Nephron (organoid): Measurements from ENCODE around the gene CROCC2.
A peak's percentile ranks its signal among the peaks of the same experiment; 100 is the strongest.

Experiments used
- H3K27ac Mint-ChIP-seq, 3 experiments: 2 replicates each; pipeline ENCODE4 v1.8.0; 2020; ENCODE audit warnings: mixed read lengths in 3 of 3, mild to moderate bottlenecking in 2 of 3, moderate library complexity in 1 of 3
- H3K27me3 Mint-ChIP-seq: 2 replicates; pipeline ENCODE4 v1.8.0; 2021; ENCODE audit warnings: low read depth, mild to moderate bottlenecking, moderate library complexity, mixed read lengths
- H3K36me3 Mint-ChIP-seq: 2 replicates; pipeline ENCODE4 v1.8.0; 2020; ENCODE audit warnings: low read depth, mixed read lengths
- H3K4me1 Mint-ChIP-seq: 2 replicates; pipeline ENCODE4 v1.8.0; 2020; ENCODE audit warnings: mixed read lengths
- H3K4me3 Mint-ChIP-seq, 3 experiments: 2 replicates each; pipeline ENCODE4 v1.8.0; 2020; ENCODE audit warnings: mild to moderate bottlenecking in 3 of 3, mixed read lengths in 3 of 3, moderate library complexity in 2 of 3
- H3K9me3 Mint-ChIP-seq: 2 replicates; pipeline ENCODE4 v1.8.0; 2020; ENCODE audit warnings: mixed read lengths
- TF ChIP-seq, protein P1 (sequence below), 3 experiments: fragments of 200-600 bp; sonication (generic); IDR thresholded peaks; one replicate each; pipeline ENCODE4 v1.5.0; 2021; ENCODE audit warnings: antibody characterized with exemption in 3 of 3; ENCODE audit not compliant: unreplicated experiment in 3 of 3

The CROCC2 gene

DNA sequence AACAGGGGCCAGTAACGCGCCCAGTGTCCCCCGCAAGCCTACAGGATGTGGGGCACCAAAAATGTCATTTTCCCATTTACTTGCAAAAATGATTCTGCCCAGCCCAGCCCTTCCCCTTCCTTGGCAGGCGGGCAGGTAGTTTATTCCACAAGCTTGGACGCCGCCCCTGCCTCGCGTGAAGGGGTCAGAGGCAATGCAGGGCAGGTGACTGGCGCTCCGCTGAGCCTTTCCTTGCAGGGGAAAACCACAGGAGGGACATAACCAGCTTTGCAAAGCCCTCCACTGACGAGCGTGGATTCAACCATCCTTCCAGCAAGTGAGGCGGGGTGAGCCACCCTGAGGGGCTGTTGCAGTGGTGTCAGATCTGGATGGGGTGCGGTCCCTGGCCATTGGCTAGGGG, 15.4 kb upstream of the CROCC2 start:
- peaks cover 5% of the 10 kb centered on the region for H3K27me3 Mint-ChIP-seq
- H3K36me3 Mint-ChIP-seq = no peaks in the 10 kb centered on the region
- TF ChIP-seq, protein P1, sequence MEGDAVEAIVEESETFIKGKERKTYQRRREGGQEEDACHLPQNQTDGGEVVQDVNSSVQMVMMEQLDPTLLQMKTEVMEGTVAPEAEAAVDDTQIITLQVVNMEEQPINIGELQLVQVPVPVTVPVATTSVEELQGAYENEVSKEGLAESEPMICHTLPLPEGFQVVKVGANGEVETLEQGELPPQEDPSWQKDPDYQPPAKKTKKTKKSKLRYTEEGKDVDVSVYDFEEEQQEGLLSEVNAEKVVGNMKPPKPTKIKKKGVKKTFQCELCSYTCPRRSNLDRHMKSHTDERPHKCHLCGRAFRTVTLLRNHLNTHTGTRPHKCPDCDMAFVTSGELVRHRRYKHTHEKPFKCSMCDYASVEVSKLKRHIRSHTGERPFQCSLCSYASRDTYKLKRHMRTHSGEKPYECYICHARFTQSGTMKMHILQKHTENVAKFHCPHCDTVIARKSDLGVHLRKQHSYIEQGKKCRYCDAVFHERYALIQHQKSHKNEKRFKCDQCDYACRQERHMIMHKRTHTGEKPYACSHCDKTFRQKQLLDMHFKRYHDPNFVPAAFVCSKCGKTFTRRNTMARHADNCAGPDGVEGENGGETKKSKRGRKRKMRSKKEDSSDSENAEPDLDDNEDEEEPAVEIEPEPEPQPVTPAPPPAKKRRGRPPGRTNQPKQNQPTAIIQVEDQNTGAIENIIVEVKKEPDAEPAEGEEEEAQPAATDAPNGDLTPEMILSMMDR (IDR thresholded peaks at IDR 0.05; ENCODE audit: unreplicated experiment in 3 of 3) = no peak
- no peaks in the 10 kb centered on the region for H3K4me1 Mint-ChIP-seq
- H3K27ac Mint-ChIP-seq = no peak overlapping the region
- H3K4me3 Mint-ChIP-seq = no peak overlapping the region
- no peaks in the 10 kb centered on the region for H3K9me3 Mint-ChIP-seq

DNA sequence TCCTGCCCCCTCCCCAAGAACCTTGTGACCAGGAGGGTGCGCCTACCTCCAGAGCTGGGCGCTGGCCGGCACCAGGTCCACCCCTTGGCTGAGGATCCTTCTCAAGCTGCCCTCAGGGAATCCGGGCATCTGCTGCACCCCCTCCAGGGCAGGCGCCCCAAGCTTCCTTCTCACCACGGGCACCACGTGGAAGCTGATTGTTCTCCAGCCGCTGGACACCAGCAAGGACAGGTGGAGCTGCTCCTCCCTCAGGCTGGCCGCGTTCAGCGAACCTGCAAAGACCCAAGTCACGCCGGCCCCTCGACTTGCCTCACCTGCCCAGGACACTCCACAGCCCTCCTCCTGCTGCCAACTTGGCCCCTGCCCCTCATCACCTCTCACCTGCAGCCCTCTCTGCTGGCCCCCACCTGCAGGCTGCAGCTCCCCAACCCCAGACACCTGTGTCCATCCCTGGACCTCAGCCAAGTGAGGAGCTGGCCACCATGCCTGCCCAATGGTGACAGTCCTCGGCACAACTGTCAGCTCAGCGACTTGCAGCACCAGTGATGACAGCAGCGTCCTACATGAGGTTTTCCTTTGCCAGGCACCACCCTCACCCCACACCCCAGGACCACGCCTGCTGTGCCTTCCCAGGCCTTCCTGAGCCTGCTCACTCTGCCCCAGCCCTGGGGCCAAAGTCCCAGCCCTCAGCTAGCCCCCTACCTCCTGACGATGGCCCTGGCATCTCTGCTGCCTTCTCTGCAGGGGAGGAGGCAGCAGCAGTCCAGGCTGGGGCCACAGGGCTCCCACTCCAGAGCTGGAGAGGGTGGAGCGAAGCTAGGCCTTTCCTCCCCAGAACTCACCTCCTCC, 14.4 kb upstream of the CROCC2 start:
- Mint-ChIP-seq H3K9me3 (no peaks in the 10 kb centered on the region), H3K4me3 (no peak overlapping the region), H3K27ac (no peak overlapping the region), H3K27me3 (peaks cover 5% of the 10 kb centered on the region), H3K36me3 (no peaks in the 10 kb centered on the region), H3K4me1 (no peaks in the 10 kb centered on the region)
- TF ChIP-seq, protein P1 (IDR thresholded peaks at IDR 0.05; ENCODE audit: unreplicated experiment in 3 of 3) = no peak

DNA sequence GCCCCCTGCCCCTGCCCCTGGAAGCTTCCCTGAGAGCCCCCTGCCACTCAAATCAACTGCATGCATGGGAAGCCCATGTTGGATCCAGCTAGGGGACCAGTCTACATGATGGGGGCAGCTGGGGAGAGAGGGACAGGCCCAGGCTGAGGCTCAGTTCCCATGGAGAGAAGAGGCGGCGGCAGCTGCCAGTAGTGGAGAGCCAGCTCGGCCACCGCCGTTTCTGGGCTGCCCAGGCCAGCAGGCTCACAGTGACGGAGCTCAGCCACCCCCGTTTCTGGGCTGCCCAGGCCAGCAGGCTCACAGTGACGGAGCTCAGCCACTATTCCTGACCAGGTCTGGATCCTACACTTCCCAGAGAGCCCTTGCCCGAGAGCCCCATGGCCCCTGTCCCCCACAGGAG, 13.8 kb upstream of the CROCC2 start:
- TF ChIP-seq, protein P1 (IDR thresholded peaks at IDR 0.05; ENCODE audit: unreplicated experiment in 3 of 3) = no peak
- H3K27me3 Mint-ChIP-seq = peaks cover 6% of the 10 kb centered on the region
- H3K36me3 Mint-ChIP-seq = no peaks in the 10 kb centered on the region
- H3K9me3 Mint-ChIP-seq = no peaks in the 10 kb centered on the region
- H3K27ac Mint-ChIP-seq = no peak overlapping the region
- H3K4me3 Mint-ChIP-seq = no peak overlapping the region
- no peaks in the 10 kb centered on the region for H3K4me1 Mint-ChIP-seq

DNA sequence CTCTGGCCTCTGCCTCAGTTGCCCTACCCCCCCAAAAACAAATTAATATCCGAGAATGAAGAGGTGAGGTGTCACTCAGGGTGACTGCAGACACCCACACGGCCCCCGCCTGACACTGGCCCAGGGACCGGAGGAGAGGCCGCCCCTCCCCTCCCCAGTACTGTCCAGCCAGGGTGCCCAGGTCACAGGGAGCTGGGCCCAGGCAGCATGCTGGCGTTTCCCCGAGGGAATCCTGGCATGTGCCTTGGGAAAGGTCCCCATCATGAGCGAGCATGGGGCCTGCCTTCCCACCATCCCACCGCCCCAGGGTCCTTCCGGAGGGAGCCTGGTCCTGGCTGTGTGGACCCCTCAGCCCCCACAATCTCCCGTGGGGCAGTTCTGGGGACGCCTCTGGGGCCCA, 13.2 kb upstream of the CROCC2 start:
- no peaks in the 10 kb centered on the region for H3K9me3 Mint-ChIP-seq
- H3K36me3 Mint-ChIP-seq = no peaks in the 10 kb centered on the region
- H3K4me1 Mint-ChIP-seq = no peaks in the 10 kb centered on the region
- H3K27me3 Mint-ChIP-seq = peaks cover 8% of the 10 kb centered on the region
- H3K27ac Mint-ChIP-seq = no peak overlapping the region
- H3K4me3 Mint-ChIP-seq = no peak overlapping the region
- TF ChIP-seq, protein P1 (IDR thresholded peaks at IDR 0.05; ENCODE audit: unreplicated experiment in 3 of 3) = no peak

DNA sequence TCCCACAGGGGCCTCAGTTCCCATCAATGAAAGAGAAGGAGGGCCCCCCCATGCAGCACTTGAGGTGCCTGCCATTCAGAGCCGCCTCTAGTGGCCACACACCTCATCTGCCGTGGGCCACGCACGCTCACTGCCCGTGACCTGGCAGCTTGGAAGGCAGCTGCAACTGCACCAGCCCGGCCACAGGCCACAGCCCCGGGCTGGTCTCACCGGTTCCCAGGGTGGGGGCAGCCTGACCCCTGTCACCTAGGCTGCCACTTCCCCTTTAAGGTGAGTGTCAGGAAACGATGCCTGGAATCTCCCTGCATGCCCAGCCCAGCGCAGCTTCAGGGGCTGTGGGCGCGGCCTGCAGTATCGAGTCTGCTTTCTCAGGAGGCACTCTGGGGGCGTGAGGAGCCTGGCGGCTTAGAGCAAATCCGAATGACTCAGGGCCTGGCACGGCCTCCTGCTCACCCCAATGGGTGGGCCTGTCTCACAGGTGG, 12.7 kb upstream of the CROCC2 start:
- TF ChIP-seq, protein P1 (IDR thresholded peaks at IDR 0.05; ENCODE audit: unreplicated experiment in 3 of 3) = no peak
- Mint-ChIP-seq H3K9me3 (no peaks in the 10 kb centered on the region), H3K4me3 (no peak overlapping the region), H3K36me3 (no peaks in the 10 kb centered on the region), H3K27me3 (peaks cover 8% of the 10 kb centered on the region), H3K4me1 (no peaks in the 10 kb centered on the region), H3K27ac (peak overlapping the region in 2 of 3 experiments; percentile 43 to 48)

DNA sequence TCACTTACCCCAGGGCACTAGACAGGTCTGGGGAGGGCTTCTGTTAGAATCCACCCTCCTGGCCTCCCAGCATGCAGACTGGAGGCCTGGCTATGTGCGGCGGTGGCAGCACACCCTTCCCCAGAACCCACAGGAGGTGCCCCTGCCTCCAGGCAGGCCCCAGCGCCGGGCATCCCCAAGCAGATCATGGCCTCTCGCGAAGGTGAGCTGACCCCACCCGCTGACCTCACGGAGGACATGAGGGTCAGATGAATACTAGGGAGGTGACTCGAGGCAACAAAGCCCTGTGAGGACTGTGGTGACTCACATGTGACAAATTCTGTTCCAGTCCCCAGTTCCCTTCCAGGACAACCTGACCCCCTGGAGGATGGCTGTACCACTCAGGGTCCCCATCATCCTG, 12.1 kb upstream of the CROCC2 start:
- H3K4me3 Mint-ChIP-seq = no peak overlapping the region
- TF ChIP-seq, protein P1 (IDR thresholded peaks at IDR 0.05; ENCODE audit: unreplicated experiment in 3 of 3) = no peak
- H3K4me1 Mint-ChIP-seq = no peaks in the 10 kb centered on the region
- peaks cover 8% of the 10 kb centered on the region for H3K27me3 Mint-ChIP-seq
- H3K27ac Mint-ChIP-seq = no peak overlapping the region
- no peaks in the 10 kb centered on the region for H3K9me3 Mint-ChIP-seq
- H3K36me3 Mint-ChIP-seq = no peaks in the 10 kb centered on the region
